Vagina (tissue), 2 donors: ENCODE data around the gene OR1L6. TPM values are rescaled to one million over a fixed set of nuclear protein-coding genes. Genes with fewer than 3 reads are reported as not detected.

Experiments used
- DNase-seq, 2 donors: peaks; one replicate each; pipeline ENCODE4 v3.0.0-alpha.2; 2017; ENCODE audit errors: extremely low spot score in 2 of 2
- H3K27ac ChIP-seq: fragments of 200-600 bp; sonication (generic); one replicate; pipeline ENCODE4 v1.5.1; 2019
- H3K27me3 ChIP-seq: fragments of 200-600 bp; sonication (generic); one replicate; pipeline ENCODE4 v1.5.1; 2019
- H3K36me3 ChIP-seq, 2 donors: fragments of 200-600 bp; sonication (generic); one replicate each; pipeline ENCODE4 v1.5.1; 2017 to 2019
- H3K4me1 ChIP-seq: fragments of 200-600 bp; sonication (generic); one replicate; pipeline ENCODE4 v1.5.1; 2019
- H3K4me3 ChIP-seq, 2 donors: fragments of 200-600 bp; sonication (generic); 1 replicate in 1 of 2; 2 replicates in 1 of 2; pipeline ENCODE4 v1.5.1; 2016 to 2019
- H3K9me3 ChIP-seq: fragments of 200-600 bp; sonication (generic); one replicate; pipeline ENCODE4 v1.5.1; 2019
- POLR2A ChIP-seq, 2 donors: fragments of 450-650 bp; IDR thresholded peaks; one replicate each; pipeline ENCODE4 v1.6.1; 2017; ENCODE audit warnings: antibody characterized with exemption in 2 of 2, mild to moderate bottlenecking in 2 of 2, moderate library complexity in 2 of 2
- POLR2AphosphoS5 ChIP-seq, 2 donors: sonication (generic); formaldehyde crosslinking; IDR thresholded peaks; one replicate each; pipeline ENCODE4 v1.9.0; 2017; ENCODE audit warnings: antibody characterized with exemption in 2 of 2, mild to moderate bottlenecking in 2 of 2, low read depth in 1 of 2; ENCODE audit not compliant: insufficient read depth in 1 of 2
- intact Hi-C: fragments of 100-400 bp; cut with DNase I; formaldehyde crosslinking; loops from one replicate; pipeline ENCODE4 v1.15.1; 2023
- total RNA-seq: library from RNA; depleted of rRNA; stranded (reverse); fragments of >200 nt; gene quantifications from one replicate; pipeline ENCODE4 v1.2.3, GENCODE V29; 2016
- TF ChIP-seq, protein P1 (sequence below), 3 experiments: fragments of 450-650 bp in 2 of 3; fragments of 200-600 bp in 1 of 3; sonication (generic) in 1 of 3; IDR thresholded peaks; one replicate each; pipeline ENCODE4 v1.5.1; 2017 to 2019; ENCODE audit warnings: antibody characterized with exemption in 3 of 3, mild to moderate bottlenecking in 2 of 3, moderate library complexity in 2 of 3

OR1L6 gene, protein sequence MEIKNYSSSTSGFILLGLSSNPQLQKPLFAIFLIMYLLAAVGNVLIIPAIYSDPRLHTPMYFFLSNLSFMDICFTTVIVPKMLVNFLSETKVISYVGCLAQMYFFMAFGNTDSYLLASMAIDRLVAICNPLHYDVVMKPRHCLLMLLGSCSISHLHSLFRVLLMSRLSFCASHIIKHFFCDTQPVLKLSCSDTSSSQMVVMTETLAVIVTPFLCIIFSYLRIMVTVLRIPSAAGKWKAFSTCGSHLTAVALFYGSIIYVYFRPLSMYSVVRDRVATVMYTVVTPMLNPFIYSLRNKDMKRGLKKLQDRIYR
- total RNA-seq = not detected

DNA sequence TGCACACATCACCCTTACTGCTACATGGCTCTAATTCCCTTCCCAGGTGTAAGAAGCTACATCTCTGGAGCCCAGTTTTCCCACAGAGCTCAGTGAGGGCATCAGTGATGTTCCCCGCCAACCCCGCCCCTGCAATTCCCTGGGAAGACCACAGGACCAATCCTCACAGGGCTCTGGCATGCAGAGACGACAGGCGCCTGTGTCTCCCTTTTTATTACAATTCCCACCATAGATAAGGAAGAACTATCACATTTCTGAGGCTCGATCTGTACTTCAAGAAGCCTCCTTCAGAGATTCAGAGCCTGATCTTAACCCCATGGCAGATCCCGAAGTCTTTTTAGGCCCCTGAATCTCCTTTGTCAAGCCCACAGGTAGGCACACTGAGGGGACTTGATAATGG, at the start of gene OR1L6:
TSS of gene OR1L6 (plus strand) at position 301 of the 400 bp plus-strand sequence. CDS start 7,545 bp downstream, outside the sequence.
- no peak within 1 kb of the TSS for H3K4me3 ChIP-seq
- H3K27ac ChIP-seq = no peak within 1 kb of the TSS
- no peaks in the 10 kb centered on the region for H3K9me3 ChIP-seq
- no peaks in the 10 kb centered on the region for H3K36me3 ChIP-seq
- no peaks in the 10 kb centered on the region for H3K27me3 ChIP-seq
- no peak for DNase-seq
- intact Hi-C loops = no loop called here
- TF ChIP-seq POLR2A (IDR thresholded peaks at IDR 0.05) (no peak), POLR2AphosphoS5 (IDR thresholded peaks at IDR 0.05; ENCODE audit: insufficient read depth in 1 of 2, low read depth in 1 of 2) (no peak)
- TF ChIP-seq, protein P1, sequence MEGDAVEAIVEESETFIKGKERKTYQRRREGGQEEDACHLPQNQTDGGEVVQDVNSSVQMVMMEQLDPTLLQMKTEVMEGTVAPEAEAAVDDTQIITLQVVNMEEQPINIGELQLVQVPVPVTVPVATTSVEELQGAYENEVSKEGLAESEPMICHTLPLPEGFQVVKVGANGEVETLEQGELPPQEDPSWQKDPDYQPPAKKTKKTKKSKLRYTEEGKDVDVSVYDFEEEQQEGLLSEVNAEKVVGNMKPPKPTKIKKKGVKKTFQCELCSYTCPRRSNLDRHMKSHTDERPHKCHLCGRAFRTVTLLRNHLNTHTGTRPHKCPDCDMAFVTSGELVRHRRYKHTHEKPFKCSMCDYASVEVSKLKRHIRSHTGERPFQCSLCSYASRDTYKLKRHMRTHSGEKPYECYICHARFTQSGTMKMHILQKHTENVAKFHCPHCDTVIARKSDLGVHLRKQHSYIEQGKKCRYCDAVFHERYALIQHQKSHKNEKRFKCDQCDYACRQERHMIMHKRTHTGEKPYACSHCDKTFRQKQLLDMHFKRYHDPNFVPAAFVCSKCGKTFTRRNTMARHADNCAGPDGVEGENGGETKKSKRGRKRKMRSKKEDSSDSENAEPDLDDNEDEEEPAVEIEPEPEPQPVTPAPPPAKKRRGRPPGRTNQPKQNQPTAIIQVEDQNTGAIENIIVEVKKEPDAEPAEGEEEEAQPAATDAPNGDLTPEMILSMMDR (IDR thresholded peaks at IDR 0.05) = no peak
- no peaks in the 10 kb centered on the region for H3K4me1 ChIP-seq

DNA sequence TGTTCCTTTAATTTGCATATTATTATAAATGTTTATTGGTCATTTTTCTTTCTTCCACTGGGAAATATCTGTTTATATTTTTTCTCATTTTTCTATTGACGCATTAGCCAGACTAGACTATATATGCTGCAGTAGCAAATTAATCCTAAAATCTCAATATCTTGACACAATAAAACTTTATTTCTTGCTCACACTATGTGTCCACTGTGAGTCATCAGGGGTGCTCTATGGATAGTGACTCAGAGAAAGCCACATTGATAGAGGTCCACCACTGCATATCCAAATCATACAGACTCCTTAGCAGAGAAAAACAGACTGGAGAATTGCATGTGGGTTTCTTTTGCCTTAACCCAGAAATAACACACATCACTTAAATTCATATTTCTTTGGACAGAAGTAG, 46.4 kb upstream of the OR1L6 start:
- Histone ChIP-seq H3K9me3 (no peaks in the 10 kb centered on the region), H3K27me3 (no peaks in the 10 kb centered on the region), H3K27ac (no peak overlapping the region), H3K4me3 (no peak overlapping the region), H3K36me3 (no peaks in the 10 kb centered on the region), H3K4me1 (no peaks in the 10 kb centered on the region)
- intact Hi-C loops = no loop called here
- no peak for DNase-seq
- TF ChIP-seq, protein P1 (IDR thresholded peaks at IDR 0.05) = no peak
- TF ChIP-seq POLR2AphosphoS5 (IDR thresholded peaks at IDR 0.05; ENCODE audit: insufficient read depth in 1 of 2, low read depth in 1 of 2) = no peak
- TF ChIP-seq POLR2A (IDR thresholded peaks at IDR 0.05) = no peak

DNA sequence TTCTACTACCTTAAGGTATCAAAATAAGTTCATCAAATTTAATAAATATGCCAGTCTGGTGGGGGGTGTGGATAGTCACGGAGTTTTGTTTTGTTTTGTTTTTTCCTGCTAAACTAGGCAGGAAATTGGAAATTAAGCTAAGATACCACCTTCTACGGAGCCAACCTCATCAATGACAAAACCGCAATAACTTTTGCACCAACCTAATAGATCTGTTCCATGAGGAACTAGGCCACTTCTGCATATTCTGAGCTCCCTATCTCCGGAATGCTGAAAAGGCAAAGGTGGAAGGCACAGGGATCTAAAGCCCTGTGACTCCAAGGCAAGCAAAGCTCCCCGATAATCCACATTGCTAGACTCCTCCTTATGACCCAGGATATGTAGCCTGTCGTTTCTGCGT, 24.1 kb upstream of the OR1L6 start:
- no peaks in the 10 kb centered on the region for H3K4me1 ChIP-seq
- H3K9me3 ChIP-seq = no peaks in the 10 kb centered on the region
- no peak overlapping the region for H3K4me3 ChIP-seq
- H3K36me3 ChIP-seq = no peaks in the 10 kb centered on the region
- intact Hi-C loops = no loop called here
- H3K27me3 ChIP-seq = no peaks in the 10 kb centered on the region
- TF ChIP-seq, protein P1 (IDR thresholded peaks at IDR 0.05) = no peak
- TF ChIP-seq POLR2A (IDR thresholded peaks at IDR 0.05) (no peak), POLR2AphosphoS5 (IDR thresholded peaks at IDR 0.05; ENCODE audit: insufficient read depth in 1 of 2, low read depth in 1 of 2) (no peak)
- no peak for DNase-seq
- no peak overlapping the region for H3K27ac ChIP-seq

DNA sequence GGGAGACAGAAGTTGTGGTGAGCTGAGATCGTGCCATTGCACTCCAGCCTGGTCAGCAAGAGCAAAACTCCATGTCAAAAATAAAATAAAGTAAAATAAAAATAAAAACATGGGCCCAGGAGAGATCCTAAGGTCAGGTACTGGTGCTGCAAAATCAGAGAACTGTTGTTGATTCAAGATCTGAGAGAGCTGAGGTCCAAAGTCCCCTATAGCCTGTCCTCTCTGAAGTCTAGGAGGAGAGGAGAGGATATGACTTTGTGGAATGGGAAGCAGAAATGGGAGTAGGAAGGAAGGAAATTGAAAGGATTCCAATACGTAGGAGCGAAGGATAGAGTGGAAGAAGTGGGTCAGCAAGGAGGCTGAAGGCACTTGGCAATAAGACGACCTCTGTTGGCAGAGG, 22.9 kb upstream of the OR1L6 start:
- H3K27ac ChIP-seq = no peak overlapping the region
- H3K36me3 ChIP-seq = no peaks in the 10 kb centered on the region
- no peaks in the 10 kb centered on the region for H3K27me3 ChIP-seq
- H3K4me1 ChIP-seq = no peaks in the 10 kb centered on the region
- no peaks in the 10 kb centered on the region for H3K9me3 ChIP-seq
- no peak for DNase-seq
- intact Hi-C loops = no loop called here
- no peak for TF ChIP-seq POLR2AphosphoS5 (IDR thresholded peaks at IDR 0.05; ENCODE audit: insufficient read depth in 1 of 2, low read depth in 1 of 2)
- no peak overlapping the region for H3K4me3 ChIP-seq

DNA sequence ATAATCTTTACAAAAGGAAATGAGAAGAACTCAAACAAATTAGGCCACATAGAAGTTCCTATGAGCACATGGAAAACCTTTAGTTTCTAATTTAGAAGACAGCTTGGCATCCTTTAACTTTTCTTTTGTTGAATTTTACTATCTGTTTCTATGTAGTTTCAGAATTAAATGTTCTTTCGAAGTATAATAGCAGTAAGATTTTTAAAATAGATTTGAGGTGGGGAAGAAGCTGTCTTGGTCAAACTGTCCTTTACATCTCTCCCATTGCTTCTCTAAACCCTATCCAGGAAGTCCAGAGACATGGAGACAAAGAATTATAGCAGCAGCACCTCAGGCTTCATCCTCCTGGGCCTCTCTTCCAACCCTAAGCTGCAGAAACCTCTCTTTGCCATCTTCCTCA, 18.4 kb upstream of the OR1L6 start, which contains the start of gene OR1L4:
TSS of gene OR1L4 (plus strand) at position 301 of the 400 bp plus-strand sequence. CDS start at position 301, 0 bp downstream.
- Histone ChIP-seq H3K27ac (no peak within 1 kb of the TSS), H3K4me3 (no peak within 1 kb of the TSS), H3K27me3 (no peaks in the 10 kb centered on the region), H3K9me3 (peaks cover 22% of the 10 kb centered on the region), H3K36me3 (no peaks in the 10 kb centered on the region), H3K4me1 (no peaks in the 10 kb centered on the region)
- intact Hi-C loops = no loop called here
- TF ChIP-seq, protein P1 (IDR thresholded peaks at IDR 0.05) = no peak
- TF ChIP-seq POLR2AphosphoS5 (IDR thresholded peaks at IDR 0.05; ENCODE audit: insufficient read depth in 1 of 2, low read depth in 1 of 2) = no peak
- TF ChIP-seq POLR2A (IDR thresholded peaks at IDR 0.05) = no peak
- no peak for DNase-seq
